H9 (cell line): ENCODE data around the gene MTHFD1. TPM values are rescaled to one million over a fixed set of nuclear protein-coding genes. Genes with fewer than 3 reads are reported as not detected.

Source experiments
- DNase-seq: peaks from one replicate; pipeline ENCODE4 v3.0.0-alpha.2; 2017
- H2AFZ ChIP-seq: one replicate; pipeline ENCODE4 v1.6.1; 2013; ENCODE audit warnings: mild to moderate bottlenecking, low read length, control low read depth, moderate library complexity
- H2AK5ac ChIP-seq: 2 replicates; pipeline ENCODE4 v1.6.1; 2013; ENCODE audit warnings: low read length, control low read depth, mixed read lengths; ENCODE audit not compliant: insufficient read length
- H2BK120ac ChIP-seq: one replicate; pipeline ENCODE4 v1.6.1; 2013; ENCODE audit warnings: low read depth, mild to moderate bottlenecking, low read length, control low read depth, inconsistent platforms; ENCODE audit not compliant: poor library complexity, severe bottlenecking
- H2BK12ac ChIP-seq: 2 replicates; pipeline ENCODE4 v1.6.1; 2013; ENCODE audit warnings: low read length, control low read depth, mixed read lengths, low read depth; ENCODE audit not compliant: insufficient read length
- H2BK15ac ChIP-seq: 2 replicates; pipeline ENCODE4 v1.6.1; 2013; ENCODE audit warnings: low read depth, low read length, control low read depth
- H2BK20ac ChIP-seq: one replicate; pipeline ENCODE4 v1.6.1; 2013; ENCODE audit warnings: low read depth, mild to moderate bottlenecking, low read length, control low read depth, inconsistent platforms; ENCODE audit not compliant: poor library complexity, severe bottlenecking
- H2BK5ac ChIP-seq: 2 replicates; pipeline ENCODE4 v1.6.1; 2013; ENCODE audit warnings: low read length, control low read depth, mixed read lengths; ENCODE audit not compliant: insufficient read length
- H3K14ac ChIP-seq: 2 replicates; pipeline ENCODE4 v1.6.1; 2013; ENCODE audit warnings: low read length, control low read depth; ENCODE audit not compliant: insufficient read depth
- H3K18ac ChIP-seq: 2 replicates; pipeline ENCODE4 v1.6.1; 2013; ENCODE audit warnings: low read depth, mild to moderate bottlenecking, mixed read lengths, low read length, control low read depth; ENCODE audit not compliant: insufficient read length
- H3K23ac ChIP-seq: 2 replicates; pipeline ENCODE4 v1.6.1; 2013; ENCODE audit warnings: low read length, control low read depth, mixed read lengths, low read depth; ENCODE audit not compliant: insufficient read length
- H3K23me2 ChIP-seq: 2 replicates; pipeline ENCODE4 v1.6.1; 2013; ENCODE audit warnings: low read depth, mild to moderate bottlenecking, mixed read lengths, low read length, control low read depth; ENCODE audit not compliant: insufficient read length, poor library complexity, severe bottlenecking
- H3K27ac ChIP-seq: 2 replicates; pipeline ENCODE4 v1.5.1; 2013; ENCODE audit warnings: low read length, control low read depth, mixed read lengths, low read depth; ENCODE audit not compliant: insufficient read length
- H3K27me3 ChIP-seq: 2 replicates; pipeline ENCODE4 v1.6.1; 2013; ENCODE audit warnings: low read length, control low read depth, inconsistent platforms; ENCODE audit not compliant: insufficient read depth
- H3K4ac ChIP-seq: 2 replicates; pipeline ENCODE4 v1.6.1; 2013; ENCODE audit warnings: low read depth, mild to moderate bottlenecking, control low read depth, inconsistent platforms, low read length, moderate library complexity
- H3K4me1 ChIP-seq: 2 replicates; pipeline ENCODE4 v1.6.1; 2013; ENCODE audit warnings: low read length, control low read depth, inconsistent platforms; ENCODE audit not compliant: insufficient read depth
- H3K4me2 ChIP-seq: 2 replicates; pipeline ENCODE4 v1.6.1; 2013; ENCODE audit warnings: low read length, control low read depth, mixed read lengths; ENCODE audit not compliant: insufficient read length, insufficient read depth
- H3K56ac ChIP-seq: 2 replicates; pipeline ENCODE4 v1.6.1; 2013; ENCODE audit warnings: low read depth, mild to moderate bottlenecking, mixed read lengths, low read length, control low read depth; ENCODE audit not compliant: insufficient read length
- H3K79me1 ChIP-seq: 2 replicates; pipeline ENCODE4 v1.6.1; 2013; ENCODE audit warnings: low read depth, mild to moderate bottlenecking, moderate library complexity, low read length, control low read depth, inconsistent platforms; ENCODE audit not compliant: insufficient read depth, poor library complexity, severe bottlenecking
- H3K79me2 ChIP-seq: 2 replicates; pipeline ENCODE4 v1.6.1; 2013; ENCODE audit warnings: low read length, control low read depth, inconsistent platforms; ENCODE audit not compliant: insufficient read depth
- H3K9ac ChIP-seq: 2 replicates; pipeline ENCODE4 v1.6.1; 2013; ENCODE audit warnings: low read length, control low read depth, mixed read lengths; ENCODE audit not compliant: insufficient read length; ENCODE audit errors: extremely low read depth
- H3K9me3 ChIP-seq: one replicate; pipeline ENCODE4 v1.6.1; 2013; ENCODE audit warnings: low read depth, low read length, inconsistent platforms; ENCODE audit not compliant: control insufficient read depth
- H3T11ph ChIP-seq: one replicate; pipeline ENCODE4 v1.6.1; 2013; ENCODE audit warnings: mild to moderate bottlenecking, low read length, control low read depth, inconsistent platforms
- H4K20me1 ChIP-seq: one replicate; pipeline ENCODE4 v1.6.1; 2013; ENCODE audit not compliant: control insufficient read depth, insufficient read length, insufficient read depth
- H4K5ac ChIP-seq: 2 replicates; pipeline ENCODE4 v1.6.1; 2013; ENCODE audit warnings: low read depth, mild to moderate bottlenecking, mixed read lengths, low read length, control low read depth; ENCODE audit not compliant: insufficient read length
- H4K8ac ChIP-seq: replicated peaks from 2 replicates; pipeline ENCODE4 v1.6.1; 2013; ENCODE audit warnings: low read length, control low read depth, mixed read lengths, low read depth; ENCODE audit not compliant: insufficient read length
- H4K91ac ChIP-seq: 2 replicates; pipeline ENCODE4 v1.6.1; 2013; ENCODE audit warnings: low read depth, mild to moderate bottlenecking, moderate library complexity, mixed read lengths, low read length, control low read depth; ENCODE audit not compliant: insufficient read length
- H3K27ac Mint-ChIP-seq, 3 experiments: 2 replicates in 2 of 3; 3 replicates in 1 of 3; pipeline ENCODE4 v1.8.0; 2020 to 2021; ENCODE audit warnings: mixed read lengths in 3 of 3, mild to moderate bottlenecking in 1 of 3, moderate library complexity in 1 of 3
- H3K27me3 Mint-ChIP-seq: 2 replicates; pipeline ENCODE4 v1.8.0; 2021; ENCODE audit warnings: low read depth, mild to moderate bottlenecking, moderate library complexity, mixed read lengths
- H3K36me3 Mint-ChIP-seq, 3 experiments: 2 replicates in 2 of 3; 3 replicates in 1 of 3; pipeline ENCODE4 v1.8.0; 2020 to 2021; ENCODE audit warnings: low read depth in 3 of 3, mixed read lengths in 3 of 3; ENCODE audit not compliant: insufficient read depth in 1 of 3
- H3K4me1 Mint-ChIP-seq, 2 experiments: 2 replicates each; pipeline ENCODE4 v1.8.0; 2020; ENCODE audit warnings: mixed read lengths in 2 of 2
- H3K4me3 Mint-ChIP-seq, 2 experiments: 2 replicates in 1 of 2; 3 replicates in 1 of 2; pipeline ENCODE4 v1.8.0; 2020 to 2021; ENCODE audit warnings: mild to moderate bottlenecking in 2 of 2, mixed read lengths in 2 of 2, moderate library complexity in 1 of 2
- H3K9me3 Mint-ChIP-seq, 2 experiments: 2 replicates in 1 of 2; 3 replicates in 1 of 2; pipeline ENCODE4 v1.8.0; 2020; ENCODE audit warnings: mild to moderate bottlenecking in 2 of 2, mixed read lengths in 2 of 2, moderate library complexity in 1 of 2
- WGBS: extraction: QIAGEN DNeasy Blood & Tissue Kit; methylation state at CpG from one replicate; pipeline ENCODE4 v1.1.7; 2013; ENCODE audit warnings: missing lambda C conversion rate, low lambda C conversion rate, mixed read lengths; ENCODE audit not compliant: insufficient read length; ENCODE audit errors: extremely low coverage; 5-methylcytosine and 5-hydroxymethylcytosine counted together
- total RNA-seq: library from RNA; stranded (reverse); gene quantifications from 2 replicates; pipeline ENCODE4 v1.2.1, GENCODE V29; 2021
- TF ChIP-seq, protein P1 (sequence below): fragments of 200-600 bp; sonication (generic); conservative IDR thresholded peaks from 3 replicates; pipeline ENCODE4 v1.8.0; 2021; ENCODE audit warnings: antibody characterized with exemption, mild to moderate bottlenecking

MTHFD1 gene
- total RNA-seq, 1 experiment from 2014 or later, result 203 TPM

DNA sequence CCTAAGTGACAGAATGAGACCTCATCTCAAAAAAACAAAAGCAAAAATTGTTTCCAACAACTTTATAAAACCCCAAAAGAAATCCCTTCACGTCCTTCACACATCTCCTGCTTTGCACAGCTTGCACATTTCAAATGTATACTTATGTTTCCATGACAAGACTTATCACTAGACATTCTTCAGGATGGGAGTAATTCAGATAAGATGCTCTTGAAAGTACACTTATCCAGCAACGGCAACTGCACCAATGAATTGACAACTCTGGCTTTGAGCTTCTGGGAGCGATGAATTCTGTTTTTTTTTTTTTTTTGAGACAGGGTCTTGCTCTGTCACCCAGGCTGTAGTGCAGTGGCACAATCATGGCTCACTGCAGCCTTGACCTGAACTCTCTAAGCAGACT is 46.4 kb downstream of the MTHFD1 start:
- H3K36me3 Mint-ChIP-seq, result peaks cover 47 to 91% (median 78%) of the 10 kb centered on the region in 3 experiments

More for the DNA sequence above, 46.4 kb downstream of the MTHFD1 start:
- H3K27me3 ChIP-seq, result no peaks in the 10 kb centered on the region
- H3K9ac ChIP-seq, result no peak overlapping the region
- no peaks in the 10 kb centered on the region for H3K79me1 ChIP-seq
- H3K23ac ChIP-seq, result no peak overlapping the region
- Mint-ChIP-seq H3K4me3 (no peak overlapping the region), H3K27me3 (no peaks in the 10 kb centered on the region), H3K27ac (no peak overlapping the region; a peak in 1 of 7 replicates), H3K4me1 (no peaks in the 10 kb centered on the region), H3K9me3 (no peaks in the 10 kb centered on the region)
- no peak overlapping the region for H2AFZ ChIP-seq
- H2BK12ac ChIP-seq, result no peak overlapping the region
- DNase-seq, result no peak
- TF ChIP-seq, protein P1, sequence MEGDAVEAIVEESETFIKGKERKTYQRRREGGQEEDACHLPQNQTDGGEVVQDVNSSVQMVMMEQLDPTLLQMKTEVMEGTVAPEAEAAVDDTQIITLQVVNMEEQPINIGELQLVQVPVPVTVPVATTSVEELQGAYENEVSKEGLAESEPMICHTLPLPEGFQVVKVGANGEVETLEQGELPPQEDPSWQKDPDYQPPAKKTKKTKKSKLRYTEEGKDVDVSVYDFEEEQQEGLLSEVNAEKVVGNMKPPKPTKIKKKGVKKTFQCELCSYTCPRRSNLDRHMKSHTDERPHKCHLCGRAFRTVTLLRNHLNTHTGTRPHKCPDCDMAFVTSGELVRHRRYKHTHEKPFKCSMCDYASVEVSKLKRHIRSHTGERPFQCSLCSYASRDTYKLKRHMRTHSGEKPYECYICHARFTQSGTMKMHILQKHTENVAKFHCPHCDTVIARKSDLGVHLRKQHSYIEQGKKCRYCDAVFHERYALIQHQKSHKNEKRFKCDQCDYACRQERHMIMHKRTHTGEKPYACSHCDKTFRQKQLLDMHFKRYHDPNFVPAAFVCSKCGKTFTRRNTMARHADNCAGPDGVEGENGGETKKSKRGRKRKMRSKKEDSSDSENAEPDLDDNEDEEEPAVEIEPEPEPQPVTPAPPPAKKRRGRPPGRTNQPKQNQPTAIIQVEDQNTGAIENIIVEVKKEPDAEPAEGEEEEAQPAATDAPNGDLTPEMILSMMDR, result no peak
- no peaks in the 10 kb centered on the region for H3K23me2 ChIP-seq
- no peak overlapping the region for H3K14ac ChIP-seq
- H4K8ac ChIP-seq, result no peak overlapping the region
- no peak overlapping the region for H2BK15ac ChIP-seq
- no peaks in the 10 kb centered on the region for H4K20me1 ChIP-seq
- no peak overlapping the region for H3K27ac ChIP-seq
- WGBS, result no CpG with 5 or more reads among the region's 3 CpGs
- H3K4ac ChIP-seq, result no peak overlapping the region
- H3T11ph ChIP-seq, result no peak overlapping the region
- no peak overlapping the region for H2BK120ac ChIP-seq
- no peaks in the 10 kb centered on the region for H3K79me2 ChIP-seq
- no peaks in the 10 kb centered on the region for H3K9me3 ChIP-seq
- H3K4me1 ChIP-seq, result no peaks in the 10 kb centered on the region
- H2BK5ac ChIP-seq, result no peak overlapping the region
- H3K18ac ChIP-seq, result no peak overlapping the region
- no peak overlapping the region for H3K4me2 ChIP-seq
- no peak overlapping the region for H4K5ac ChIP-seq
- H3K56ac ChIP-seq, result no peak overlapping the region
- no peak overlapping the region for H2AK5ac ChIP-seq
- no peak overlapping the region for H4K91ac ChIP-seq
- H2BK20ac ChIP-seq, result no peak overlapping the region
